ENCODE results near the gene ELANE.
"Not testable (repeated sequence)": the region's sequence is repeated elsewhere in the genome, so short reads cannot be mapped to it uniquely, and the experiment has no call there.

Gene ELANE

GRCh38 chr19:849195-849594, 2.9 kb upstream of the ELANE start:
- not testable (repeated sequence) for H3K9ac ChIP-seq (ENCODE audit: low read depth, low read length); H3K9me3 ChIP-seq (ENCODE audit: control insufficient read depth, insufficient read depth, low read length); H3K36me3 ChIP-seq (ENCODE audit: control insufficient read depth, insufficient read depth, low read length); H3K27me3 ChIP-seq (ENCODE audit: control insufficient read depth, insufficient read depth, low read length); H3K4me3 ChIP-seq (ENCODE audit: low read depth, low read length); H3K4me1 ChIP-seq (ENCODE audit: control insufficient read depth, insufficient read depth, low read length)

DNA sequence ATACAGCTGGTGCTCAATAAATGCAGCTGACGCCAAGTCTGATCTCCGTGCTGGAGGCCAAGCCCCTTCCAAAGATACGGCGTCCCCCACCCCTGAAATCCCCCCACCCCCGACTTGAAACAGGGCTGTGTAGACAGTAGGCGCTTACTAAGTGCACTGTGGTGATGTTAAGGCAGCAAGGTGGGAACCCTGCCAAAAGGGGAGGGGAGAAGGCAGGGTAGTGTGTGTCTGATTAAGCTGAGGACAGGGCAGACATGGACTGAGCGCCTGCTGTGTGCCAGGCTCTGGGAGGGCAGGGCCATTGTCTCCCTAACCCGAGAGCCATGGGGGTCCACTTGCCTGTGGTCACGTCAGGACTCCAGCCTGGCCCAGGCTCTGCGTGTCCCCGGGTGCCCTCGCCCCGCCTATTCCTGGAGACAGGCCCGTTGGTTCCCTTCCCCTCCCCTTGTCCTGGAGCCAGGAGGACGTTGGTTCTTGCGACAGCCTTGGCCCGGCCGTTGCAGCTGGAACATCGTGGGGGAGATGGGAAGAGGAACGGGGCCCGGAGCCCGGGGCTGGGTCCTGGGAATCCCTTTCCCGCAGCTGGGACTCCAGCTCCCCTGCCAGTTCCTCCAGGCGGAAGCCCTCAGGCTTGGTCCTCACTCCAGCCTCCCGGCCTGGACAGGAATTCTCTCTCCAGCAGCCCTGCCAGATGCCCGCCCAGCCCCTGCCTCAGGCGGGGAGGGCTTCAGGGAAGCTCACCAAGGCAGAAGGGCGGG, 1.7 kb upstream of the ELANE start:
- Histone ChIP-seq H3K4me3 (ENCODE audit: low read depth, low read length) (no peak overlapping the region), H3K9ac (ENCODE audit: low read depth, low read length) (no peak overlapping the region), H3K4me1 (ENCODE audit: control insufficient read depth, insufficient read depth, low read length) (no peaks in the 10 kb centered on the region), H3K27me3 (ENCODE audit: control insufficient read depth, insufficient read depth, low read length) (no peaks in the 10 kb centered on the region), H3K9me3 (ENCODE audit: control insufficient read depth, insufficient read depth, low read length) (no peaks in the 10 kb centered on the region), H3K36me3 (ENCODE audit: control insufficient read depth, insufficient read depth, low read length) (no peaks in the 10 kb centered on the region)

DNA sequence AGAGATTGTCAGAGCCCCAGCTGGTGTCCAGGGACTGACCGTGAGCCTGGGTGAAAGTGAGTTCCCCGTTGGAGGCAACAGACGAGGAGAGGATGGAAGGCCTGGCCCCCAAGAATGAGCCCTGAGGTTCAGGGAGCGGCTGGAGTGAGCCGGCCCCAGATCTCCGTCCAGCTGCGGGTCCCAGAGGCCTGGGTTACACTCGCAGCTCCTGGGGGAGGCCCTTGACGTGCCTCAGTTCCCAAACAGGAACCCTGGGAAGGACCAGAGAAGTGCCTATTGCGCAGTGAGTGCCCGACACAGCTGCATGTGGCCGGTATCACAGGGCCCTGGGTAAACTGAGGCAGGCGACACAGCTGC, 1.1 kb upstream of the ELANE start:
- Histone ChIP-seq H3K4me1 (ENCODE audit: control insufficient read depth, insufficient read depth, low read length) (no peaks in the 10 kb centered on the region), H3K9ac (ENCODE audit: low read depth, low read length) (no peak overlapping the region), H3K36me3 (ENCODE audit: control insufficient read depth, insufficient read depth, low read length) (no peaks in the 10 kb centered on the region), H3K9me3 (ENCODE audit: control insufficient read depth, insufficient read depth, low read length) (no peaks in the 10 kb centered on the region), H3K27me3 (ENCODE audit: control insufficient read depth, insufficient read depth, low read length) (no peaks in the 10 kb centered on the region), H3K4me3 (ENCODE audit: low read depth, low read length) (no peak overlapping the region)

DNA sequence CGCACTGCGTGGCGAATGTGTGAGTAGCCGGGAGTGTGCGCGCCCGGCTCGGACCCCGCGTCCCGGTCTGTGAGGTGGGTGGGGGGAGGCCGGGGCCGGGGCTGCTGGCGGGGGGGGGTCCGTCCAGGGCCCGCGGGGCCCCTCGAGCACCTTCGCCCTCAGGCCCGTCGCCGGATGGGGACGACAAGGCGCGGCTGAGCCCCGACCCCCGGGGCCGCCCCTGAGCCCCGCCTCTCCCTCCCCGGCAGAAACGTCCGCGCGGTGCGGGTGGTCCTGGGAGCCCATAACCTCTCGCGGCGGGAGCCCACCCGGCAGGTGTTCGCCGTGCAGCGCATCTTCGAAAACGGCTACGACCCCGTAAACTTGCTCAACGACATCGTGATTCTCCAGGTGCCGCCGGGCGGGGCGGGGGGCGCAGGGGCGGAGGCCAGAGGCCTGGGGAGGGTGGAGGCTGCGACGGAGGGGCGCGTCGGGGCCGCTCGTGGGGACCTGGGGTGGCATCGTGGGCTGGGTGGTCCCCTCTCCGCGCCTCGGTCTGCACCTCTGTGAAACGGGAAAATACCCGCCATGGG, 997 bp downstream of the ELANE start:
- no peak overlapping the region for H3K9ac ChIP-seq (ENCODE audit: low read depth, low read length)
- H3K4me3 ChIP-seq (ENCODE audit: low read depth, low read length), result no peak overlapping the region
- no peaks in the 10 kb centered on the region for H3K9me3 ChIP-seq (ENCODE audit: control insufficient read depth, insufficient read depth, low read length)
- no peaks in the 10 kb centered on the region for H3K27me3 ChIP-seq (ENCODE audit: control insufficient read depth, insufficient read depth, low read length)
- no peaks in the 10 kb centered on the region for H3K4me1 ChIP-seq (ENCODE audit: control insufficient read depth, insufficient read depth, low read length)
- no peaks in the 10 kb centered on the region for H3K36me3 ChIP-seq (ENCODE audit: control insufficient read depth, insufficient read depth, low read length)

DNA sequence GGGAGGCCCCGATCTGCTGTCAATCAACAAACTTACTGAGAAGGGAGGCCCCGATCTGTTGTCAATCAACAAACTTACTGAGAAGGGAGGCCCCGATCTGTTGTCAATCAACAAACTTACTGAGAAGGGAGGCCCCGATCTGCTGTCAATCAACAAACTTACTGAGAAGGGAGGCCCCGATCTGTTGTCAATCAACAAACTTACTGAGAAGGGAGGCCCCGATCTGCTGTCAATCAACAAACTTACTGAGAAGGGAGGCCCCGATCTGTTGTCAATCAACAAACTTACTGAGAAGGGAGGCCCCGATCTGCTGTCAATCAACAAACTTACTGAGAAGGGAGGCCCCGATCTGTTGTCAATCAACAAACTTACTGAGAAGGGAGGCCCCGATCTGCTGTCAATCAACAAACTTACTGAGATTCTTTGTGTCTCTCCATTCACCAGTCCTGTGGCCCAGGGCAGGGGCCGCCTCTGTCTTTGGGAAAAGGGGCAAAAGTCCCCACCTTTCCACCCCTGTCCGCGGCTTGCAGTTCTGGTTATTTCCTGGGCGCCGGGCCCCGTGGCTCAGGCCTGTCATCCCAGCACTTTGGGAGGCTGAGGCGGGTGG, 1.6 kb downstream of the ELANE start:
- H3K4me3 ChIP-seq (ENCODE audit: low read depth, low read length); H3K9ac ChIP-seq (ENCODE audit: low read depth, low read length); H3K9me3 ChIP-seq (ENCODE audit: control insufficient read depth, insufficient read depth, low read length); H3K36me3 ChIP-seq (ENCODE audit: control insufficient read depth, insufficient read depth, low read length); H3K27me3 ChIP-seq (ENCODE audit: control insufficient read depth, insufficient read depth, low read length); H3K4me1 ChIP-seq (ENCODE audit: control insufficient read depth, insufficient read depth, low read length): not testable (repeated sequence)

- H3K9me3 ChIP-seq (ENCODE audit: control insufficient read depth, insufficient read depth, low read length), result no peaks in the 10 kb centered on the region
- no peak overlapping the region for H3K9ac ChIP-seq (ENCODE audit: low read depth, low read length)
- no peak overlapping the region for H3K4me3 ChIP-seq (ENCODE audit: low read depth, low read length)
- no peaks in the 10 kb centered on the region for H3K4me1 ChIP-seq (ENCODE audit: control insufficient read depth, insufficient read depth, low read length)
- H3K27me3 ChIP-seq (ENCODE audit: control insufficient read depth, insufficient read depth, low read length), result peaks cover 2% of the 10 kb centered on the region
- no peaks in the 10 kb centered on the region for H3K36me3 ChIP-seq (ENCODE audit: control insufficient read depth, insufficient read depth, low read length)
These were observed 2.4 kb downstream of the ELANE start for GRCh38 chr19:854549-854948.

- Histone ChIP-seq H3K4me3 (ENCODE audit: low read depth, low read length) (no peak overlapping the region), H3K4me1 (ENCODE audit: control insufficient read depth, insufficient read depth, low read length) (no peaks in the 10 kb centered on the region), H3K36me3 (ENCODE audit: control insufficient read depth, insufficient read depth, low read length) (no peaks in the 10 kb centered on the region), H3K9ac (ENCODE audit: low read depth, low read length) (no peak overlapping the region), H3K9me3 (ENCODE audit: control insufficient read depth, insufficient read depth, low read length) (no peaks in the 10 kb centered on the region), H3K27me3 (ENCODE audit: control insufficient read depth, insufficient read depth, low read length) (peaks cover 5% of the 10 kb centered on the region)
These were observed 3.0 kb downstream of the ELANE start for GRCh38 chr19:855142-855541.

DNA sequence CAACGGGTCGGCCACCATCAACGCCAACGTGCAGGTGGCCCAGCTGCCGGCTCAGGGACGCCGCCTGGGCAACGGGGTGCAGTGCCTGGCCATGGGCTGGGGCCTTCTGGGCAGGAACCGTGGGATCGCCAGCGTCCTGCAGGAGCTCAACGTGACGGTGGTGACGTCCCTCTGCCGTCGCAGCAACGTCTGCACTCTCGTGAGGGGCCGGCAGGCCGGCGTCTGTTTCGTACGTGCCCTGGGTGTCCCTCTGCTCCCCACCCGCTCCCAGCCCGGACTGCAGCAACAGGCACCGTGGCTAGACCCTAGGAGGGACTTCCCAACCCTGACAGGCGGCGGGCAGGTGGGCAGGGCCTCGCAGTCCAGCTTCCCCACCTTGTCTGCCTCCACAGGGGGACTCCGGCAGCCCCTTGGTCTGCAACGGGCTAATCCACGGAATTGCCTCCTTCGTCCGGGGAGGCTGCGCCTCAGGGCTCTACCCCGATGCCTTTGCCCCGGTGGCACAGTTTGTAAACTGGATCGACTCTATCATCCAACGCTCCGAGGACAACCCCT, 3.5 kb downstream of the ELANE start:
- peaks cover 5% of the 10 kb centered on the region for H3K27me3 ChIP-seq (ENCODE audit: control insufficient read depth, insufficient read depth, low read length)
- no peaks in the 10 kb centered on the region for H3K36me3 ChIP-seq (ENCODE audit: control insufficient read depth, insufficient read depth, low read length)
- H3K9ac ChIP-seq (ENCODE audit: low read depth, low read length), result no peak overlapping the region
- H3K4me3 ChIP-seq (ENCODE audit: low read depth, low read length), result no peak overlapping the region
- no peaks in the 10 kb centered on the region for H3K9me3 ChIP-seq (ENCODE audit: control insufficient read depth, insufficient read depth, low read length)
- no peaks in the 10 kb centered on the region for H3K4me1 ChIP-seq (ENCODE audit: control insufficient read depth, insufficient read depth, low read length)

GRCh38 chr19:858284-858683, 6.2 kb downstream of the ELANE start:
- no peaks in the 10 kb centered on the region for H3K4me1 ChIP-seq (ENCODE audit: control insufficient read depth, insufficient read depth, low read length)
- H3K27me3 ChIP-seq (ENCODE audit: control insufficient read depth, insufficient read depth, low read length), result peaks cover 5% of the 10 kb centered on the region
- H3K9me3 ChIP-seq (ENCODE audit: control insufficient read depth, insufficient read depth, low read length), result no peaks in the 10 kb centered on the region
- H3K9ac ChIP-seq (ENCODE audit: low read depth, low read length), result no peak overlapping the region
- no peak overlapping the region for H3K4me3 ChIP-seq (ENCODE audit: low read depth, low read length)
- H3K36me3 ChIP-seq (ENCODE audit: control insufficient read depth, insufficient read depth, low read length), result no peaks in the 10 kb centered on the region

GRCh38 chr19:858868-859843, 7.1 kb downstream of the ELANE start, which contains the start of gene CFD:
CFD (plus strand) TSS chr19:859664; CDS start chr19:859690, 26 bp downstream.
- no peak within 1 kb of the TSS for H3K9ac ChIP-seq (ENCODE audit: low read depth, low read length)

DNA sequence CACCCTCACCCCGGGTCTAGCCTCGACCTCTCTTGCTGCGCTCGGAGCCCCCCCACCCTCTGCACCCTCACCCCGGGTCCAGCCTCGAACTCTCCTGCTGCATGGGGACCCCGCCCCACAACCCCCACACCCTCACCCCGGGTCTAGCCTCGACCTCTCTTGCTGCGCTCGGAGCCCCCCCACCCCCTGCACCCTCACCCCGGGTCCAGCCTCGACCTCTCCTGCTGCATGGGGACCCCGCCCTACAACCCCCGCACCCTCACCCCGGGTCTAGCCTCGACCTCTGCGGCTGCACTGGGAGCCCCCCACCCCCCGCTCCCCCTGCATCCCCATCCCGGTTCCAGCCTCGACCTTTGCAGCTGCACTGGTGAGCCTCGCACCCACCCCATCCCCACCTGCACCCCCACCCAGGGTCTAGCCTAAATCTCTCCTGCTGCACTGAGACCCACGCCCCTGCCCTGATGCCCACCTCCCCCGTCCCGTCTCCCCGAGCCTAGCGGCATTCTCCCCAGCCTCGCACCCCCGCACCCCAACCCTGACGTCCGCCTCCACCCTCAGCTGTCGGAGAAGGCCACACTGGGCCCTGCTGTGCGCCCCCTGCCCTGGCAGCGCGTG, 9.1 kb downstream of the ELANE start:
- peaks cover 5% of the 10 kb centered on the region for H3K27me3 ChIP-seq (ENCODE audit: control insufficient read depth, insufficient read depth, low read length)
- H3K4me3 ChIP-seq (ENCODE audit: low read depth, low read length), result peak overlapping the region; percentile 22
- no peak overlapping the region for H3K9ac ChIP-seq (ENCODE audit: low read depth, low read length)
- H3K4me1 ChIP-seq (ENCODE audit: control insufficient read depth, insufficient read depth, low read length), result no peaks in the 10 kb centered on the region
- no peaks in the 10 kb centered on the region for H3K9me3 ChIP-seq (ENCODE audit: control insufficient read depth, insufficient read depth, low read length)
- no peaks in the 10 kb centered on the region for H3K36me3 ChIP-seq (ENCODE audit: control insufficient read depth, insufficient read depth, low read length)

More at GRCh38 chr19:858868-859843, 7.1 kb downstream of the ELANE start, which contains the start of gene CFD:
- Histone ChIP-seq H3K9me3 (ENCODE audit: control insufficient read depth, insufficient read depth, low read length) (no peaks in the 10 kb centered on the region), H3K36me3 (ENCODE audit: control insufficient read depth, insufficient read depth, low read length) (no peaks in the 10 kb centered on the region), H3K4me3 (ENCODE audit: low read depth, low read length) (peak within 1 kb of the TSS; percentile 54), H3K27me3 (ENCODE audit: control insufficient read depth, insufficient read depth, low read length) (peaks cover 5% of the 10 kb centered on the region), H3K4me1 (ENCODE audit: control insufficient read depth, insufficient read depth, low read length) (no peaks in the 10 kb centered on the region)
